Measurements from ENCODE around the gene CALML3.

- TF ChIP-seq CTCF (conservative IDR thresholded peaks at IDR 0.05; ENCODE audit: low read depth, low read length), result no peak
- TF ChIP-seq EZH2 (IDR thresholded peaks at IDR 0.05; ENCODE audit: borderline replicate concordance, low read depth, low read length, poor library complexity, severe bottlenecking), result no peak
These were observed 28.8 kb downstream of the CALML3 start for GRCh38 chr10:5553400-5554170.

Measured in A673 (cell line).